Measurements from ENCODE around the gene ACTN1.

The ACTN1 gene

DNA sequence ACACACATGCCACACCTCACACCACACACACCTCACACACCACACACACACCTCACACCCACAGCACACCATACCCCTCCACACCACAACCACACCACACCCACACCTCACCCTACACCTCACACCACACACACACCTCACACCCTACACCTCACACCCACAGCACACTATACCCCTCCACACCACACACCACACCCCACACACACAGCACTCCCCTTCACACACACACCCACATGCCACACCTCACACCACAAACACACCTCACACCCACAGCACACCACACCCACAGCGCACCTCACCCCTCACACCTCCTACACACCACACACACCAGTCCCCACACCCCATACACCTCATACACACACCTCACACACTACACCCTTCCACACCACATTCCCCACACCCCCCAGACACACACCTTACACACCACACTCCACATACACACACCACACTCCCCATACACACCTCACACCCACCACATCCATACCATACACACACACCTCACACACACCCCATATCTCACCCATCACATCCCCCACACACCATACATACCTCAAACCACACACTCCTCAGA lies 80.0 kb downstream of the ACTN1 start:
- DNase-seq = no peak
- Mint-ChIP-seq H3K27ac (no peak overlapping the region), H3K9me3 (no peaks in the 10 kb centered on the region), H3K27me3 (peaks cover 27 to 35% of the 10 kb centered on the region in 2 donors), H3K4me1 (peaks cover 11% of the 10 kb centered on the region in 2 donors), H3K4me3 (no peak overlapping the region), H3K36me3 (no peaks in the 10 kb centered on the region)
- ATAC-seq (replicated peaks) = no peak

DNA sequence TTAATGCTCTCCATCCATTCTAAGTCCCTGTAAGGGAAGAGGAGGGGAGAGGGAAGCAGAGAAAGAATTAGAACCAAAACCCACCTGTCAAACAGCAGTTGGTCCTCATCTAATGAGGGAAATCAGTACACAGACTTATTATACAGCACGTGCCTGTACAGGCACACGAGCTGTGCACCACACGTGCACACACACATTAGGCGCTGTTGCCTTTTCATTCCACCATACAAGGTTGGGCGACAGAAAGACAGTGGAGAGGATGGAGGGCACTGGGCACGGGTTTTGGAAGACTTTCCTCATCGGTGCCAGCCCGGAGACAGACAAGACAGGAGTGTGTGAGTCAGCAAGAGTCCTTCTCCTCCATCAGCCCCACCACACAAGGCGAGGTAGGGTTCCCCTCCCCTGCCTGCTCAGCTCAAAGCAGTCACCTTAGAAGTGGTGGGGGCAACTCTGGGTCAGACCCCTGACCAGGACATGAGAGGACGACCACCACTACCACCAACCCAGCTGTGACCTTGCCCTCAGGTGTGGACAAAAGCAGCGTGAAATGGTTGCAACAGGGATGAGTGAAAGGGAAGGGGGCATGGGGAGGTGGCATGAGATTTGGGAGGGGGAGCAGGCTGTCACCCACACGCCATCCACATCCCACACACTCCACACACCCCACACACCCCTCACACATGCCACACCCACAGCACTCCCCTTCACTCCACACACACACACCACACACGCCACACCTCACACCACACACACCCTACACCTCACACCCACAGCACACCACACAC lies 80.7 kb downstream of the ACTN1 start:
- DNase-seq (no peak), ATAC-seq (replicated peaks) (no peak)
- no peaks in the 10 kb centered on the region for H3K36me3 Mint-ChIP-seq

DNA sequence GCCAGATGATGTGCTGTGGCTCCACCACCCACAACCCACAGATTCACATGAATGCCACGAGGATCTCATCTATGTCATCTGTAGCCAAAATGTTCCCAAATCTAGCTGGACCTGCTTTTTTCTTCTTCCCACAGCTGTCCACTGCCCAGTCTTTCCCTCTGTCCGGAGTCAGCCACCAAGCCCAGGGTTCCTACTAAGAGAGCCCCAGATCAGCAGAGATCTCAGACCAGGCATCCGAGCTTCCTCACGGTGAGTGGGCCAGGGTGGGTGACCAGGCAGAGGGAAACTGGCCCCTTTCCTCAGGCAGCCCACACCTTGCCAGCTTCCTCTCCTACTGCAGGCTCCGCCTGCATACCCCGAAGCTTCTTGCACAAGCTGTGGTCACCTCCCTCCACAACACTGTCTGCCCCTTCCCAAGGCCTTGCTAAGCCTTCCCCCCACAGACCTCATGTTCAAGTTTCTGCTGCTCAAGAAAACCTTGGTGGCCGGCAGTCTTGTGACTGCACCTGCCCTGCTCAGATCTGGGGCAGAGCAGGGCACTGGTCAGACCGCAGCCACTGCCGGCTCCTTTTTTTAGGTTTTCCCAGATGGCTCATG lies 81.4 kb downstream of the ACTN1 start:
- Mint-ChIP-seq H3K9me3 (no peaks in the 10 kb centered on the region), H3K27me3 (peaks cover 27 to 35% of the 10 kb centered on the region in 2 donors), H3K27ac (peak overlapping the region; percentile 72), H3K4me3 (no peak overlapping the region), H3K4me1 (peaks cover 11% of the 10 kb centered on the region in 2 donors), H3K36me3 (no peaks in the 10 kb centered on the region)
- no peak for DNase-seq
- peak in 1 of 2 donors; percentile 19 for ATAC-seq (replicated peaks)

More for the DNA sequence above, 80.7 kb downstream of the ACTN1 start:
- Mint-ChIP-seq H3K27me3 (peaks cover 27 to 35% of the 10 kb centered on the region in 2 donors), H3K4me1 (peaks cover 11% of the 10 kb centered on the region in 2 donors), H3K27ac (no peak overlapping the region), H3K4me3 (no peak overlapping the region), H3K9me3 (no peaks in the 10 kb centered on the region)

DNA sequence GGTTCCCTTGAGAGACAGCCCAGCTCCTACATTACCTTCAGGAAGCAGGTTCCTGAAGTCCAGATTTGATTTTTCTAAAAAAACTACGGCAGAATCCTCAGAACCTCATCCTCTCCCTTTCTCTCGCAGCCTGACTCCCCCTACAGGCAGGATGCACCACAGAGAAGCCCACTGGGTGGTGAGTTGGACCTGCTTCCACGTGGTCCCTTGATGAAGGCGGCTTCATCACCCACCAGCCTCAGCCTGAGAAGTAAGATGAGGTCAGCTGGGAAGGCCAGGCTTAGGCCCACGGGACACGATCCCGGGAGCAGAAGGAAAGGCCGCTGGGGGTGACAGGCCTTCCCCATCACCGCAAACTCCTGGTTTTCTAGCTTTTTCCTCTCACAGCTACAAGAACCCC lies 83.0 kb downstream of the ACTN1 start:
- ATAC-seq (replicated peaks) (no peak), DNase-seq (no peak)
- peaks cover 21 to 35% of the 10 kb centered on the region in 2 donors for H3K27me3 Mint-ChIP-seq
- H3K36me3 Mint-ChIP-seq = no peaks in the 10 kb centered on the region
- H3K4me1 Mint-ChIP-seq = peaks cover 11% of the 10 kb centered on the region in 2 donors
- H3K27ac Mint-ChIP-seq = no peak overlapping the region
- H3K9me3 Mint-ChIP-seq = no peaks in the 10 kb centered on the region
- H3K4me3 Mint-ChIP-seq = no peak overlapping the region

DNA sequence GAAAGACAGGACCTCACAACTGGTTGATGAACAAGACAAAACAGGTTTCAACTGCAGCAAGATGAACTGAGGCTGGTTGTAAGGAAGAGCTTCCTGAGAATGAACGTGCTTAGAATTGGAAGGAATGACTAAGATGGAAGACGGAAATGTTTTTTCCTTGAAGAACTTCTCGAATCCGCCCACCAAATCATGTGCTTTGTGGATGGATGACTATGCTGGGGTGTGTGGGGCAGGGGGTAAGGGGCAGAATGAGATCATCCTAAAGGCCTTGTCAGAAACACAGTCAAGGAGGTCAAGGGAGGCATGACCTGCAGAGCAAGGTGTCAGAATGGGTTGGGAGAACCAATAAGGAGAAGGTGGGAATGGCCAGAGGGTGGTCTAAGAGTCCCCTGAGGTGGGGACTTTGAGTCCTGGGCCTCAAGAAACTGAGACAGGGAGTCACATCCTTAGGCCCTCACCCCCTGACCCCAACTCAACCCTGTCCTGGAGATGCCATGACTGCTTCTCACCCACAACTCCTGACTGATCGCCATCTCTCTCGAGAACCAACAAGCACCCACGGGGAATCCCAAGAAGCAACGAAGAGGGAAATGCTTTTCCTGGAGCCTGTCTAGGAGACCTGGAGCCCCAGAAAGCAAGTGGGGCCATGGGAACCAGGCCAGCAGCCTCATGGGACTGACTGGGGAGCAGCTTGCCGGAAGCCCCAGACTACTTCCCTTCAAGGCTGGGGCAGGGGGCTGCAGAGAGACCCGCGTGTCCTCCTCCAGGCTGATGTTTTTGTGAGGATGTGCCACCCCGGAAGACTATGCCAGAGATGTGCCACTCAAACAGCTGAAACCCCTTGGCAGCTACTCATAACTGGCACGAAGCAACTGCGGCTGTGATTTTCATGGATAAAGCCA lies 84.0 kb downstream of the ACTN1 start:
- Mint-ChIP-seq H3K36me3 (no peaks in the 10 kb centered on the region), H3K9me3 (no peaks in the 10 kb centered on the region), H3K27me3 (peaks cover 13 to 26% of the 10 kb centered on the region in 2 donors), H3K4me3 (no peak overlapping the region), H3K4me1 (peaks cover 11% of the 10 kb centered on the region in 2 donors), H3K27ac (no peak overlapping the region)
- DNase-seq (no peak), ATAC-seq (replicated peaks) (no peak)

DNA sequence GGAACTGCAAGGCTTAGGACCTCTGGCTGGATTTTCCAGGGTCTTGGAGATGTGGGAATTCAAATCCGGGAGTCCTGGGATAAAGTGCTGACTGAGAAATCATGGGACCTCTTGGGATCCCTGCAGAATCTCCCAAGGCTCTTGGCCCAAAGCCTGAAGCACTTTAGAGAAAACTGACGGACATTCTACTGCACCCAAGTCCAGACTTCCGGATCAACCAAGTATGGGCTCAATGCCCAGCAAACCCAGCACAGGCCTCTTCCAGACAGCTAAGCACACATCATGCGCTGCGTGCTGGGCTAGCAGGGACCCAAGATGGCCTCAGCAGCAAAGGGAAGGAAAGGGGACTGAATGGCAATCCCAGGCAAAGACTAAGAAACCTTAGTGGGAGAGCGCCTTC lies 85.0 kb downstream of the ACTN1 start:
- no peaks in the 10 kb centered on the region for H3K36me3 Mint-ChIP-seq

DNA sequence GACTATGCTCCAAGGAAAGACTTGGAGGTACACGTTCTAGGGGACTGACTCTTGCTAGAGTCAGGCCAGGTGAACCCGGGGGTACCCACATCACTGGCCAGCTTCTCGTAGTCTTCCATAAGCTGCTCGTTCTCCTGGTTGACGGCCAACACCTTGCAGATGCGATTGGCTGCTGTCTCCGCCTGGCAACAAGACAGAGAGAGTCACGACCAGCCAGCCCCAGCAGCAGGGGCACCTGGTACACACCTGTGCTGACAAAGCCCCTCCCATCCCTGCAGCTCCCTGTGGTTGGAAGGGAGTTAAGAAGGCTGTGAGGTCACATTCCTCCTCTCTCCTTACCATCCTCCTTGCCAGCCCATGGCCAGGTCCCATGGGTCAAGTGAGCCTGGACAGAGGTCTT lies 85.5 kb downstream of the ACTN1 start:
- Mint-ChIP-seq H3K27me3 (peaks cover 0 to 13% of the 10 kb centered on the region in 2 donors), H3K9me3 (no peaks in the 10 kb centered on the region)

More for the DNA sequence above, 85.0 kb downstream of the ACTN1 start:
- no peak overlapping the region for H3K27ac Mint-ChIP-seq
- H3K4me3 Mint-ChIP-seq = no peak overlapping the region
- peaks cover 4 to 18% of the 10 kb centered on the region in 2 donors for H3K27me3 Mint-ChIP-seq
- DNase-seq (no peak), ATAC-seq (replicated peaks) (no peak)
- peaks cover 5 to 11% of the 10 kb centered on the region in 2 donors for H3K4me1 Mint-ChIP-seq
- H3K9me3 Mint-ChIP-seq = no peaks in the 10 kb centered on the region

DNA sequence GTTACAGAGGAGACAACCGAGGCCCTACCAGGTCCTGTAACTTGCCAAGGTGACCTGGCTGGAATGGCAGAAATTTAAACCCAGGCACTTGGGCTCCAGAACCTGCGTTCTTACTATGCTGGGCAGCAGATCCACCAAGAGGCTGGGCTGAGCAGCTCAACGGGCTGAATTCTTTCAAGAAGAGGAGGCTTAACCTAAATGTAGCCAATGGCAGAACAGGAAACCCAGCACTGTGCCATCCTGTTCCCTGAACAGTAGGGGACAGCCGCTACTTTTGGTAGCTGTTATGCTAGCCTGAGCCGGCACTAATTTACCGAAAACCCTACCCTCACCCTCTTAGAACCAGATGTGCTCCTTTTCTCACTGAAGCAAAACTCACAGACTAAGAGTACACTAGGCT lies 86.1 kb downstream of the ACTN1 start:
- H3K27ac Mint-ChIP-seq = no peak overlapping the region
- ATAC-seq (replicated peaks) (no peak), DNase-seq (no peak)
- peaks cover 2 to 6% of the 10 kb centered on the region in 2 donors for H3K4me1 Mint-ChIP-seq
- no peaks in the 10 kb centered on the region for H3K36me3 Mint-ChIP-seq
- H3K4me3 Mint-ChIP-seq = no peak overlapping the region
- H3K9me3 Mint-ChIP-seq = no peaks in the 10 kb centered on the region
- peaks cover 0 to 7% of the 10 kb centered on the region in 2 donors for H3K27me3 Mint-ChIP-seq

More for the DNA sequence above, 85.5 kb downstream of the ACTN1 start:
- H3K4me1 Mint-ChIP-seq = peaks cover 5 to 11% of the 10 kb centered on the region in 2 donors
- H3K36me3 Mint-ChIP-seq = no peaks in the 10 kb centered on the region
- ATAC-seq (replicated peaks) (no peak), DNase-seq (no peak)
- H3K4me3 Mint-ChIP-seq = no peak overlapping the region
- H3K27ac Mint-ChIP-seq = no peak overlapping the region

DNA sequence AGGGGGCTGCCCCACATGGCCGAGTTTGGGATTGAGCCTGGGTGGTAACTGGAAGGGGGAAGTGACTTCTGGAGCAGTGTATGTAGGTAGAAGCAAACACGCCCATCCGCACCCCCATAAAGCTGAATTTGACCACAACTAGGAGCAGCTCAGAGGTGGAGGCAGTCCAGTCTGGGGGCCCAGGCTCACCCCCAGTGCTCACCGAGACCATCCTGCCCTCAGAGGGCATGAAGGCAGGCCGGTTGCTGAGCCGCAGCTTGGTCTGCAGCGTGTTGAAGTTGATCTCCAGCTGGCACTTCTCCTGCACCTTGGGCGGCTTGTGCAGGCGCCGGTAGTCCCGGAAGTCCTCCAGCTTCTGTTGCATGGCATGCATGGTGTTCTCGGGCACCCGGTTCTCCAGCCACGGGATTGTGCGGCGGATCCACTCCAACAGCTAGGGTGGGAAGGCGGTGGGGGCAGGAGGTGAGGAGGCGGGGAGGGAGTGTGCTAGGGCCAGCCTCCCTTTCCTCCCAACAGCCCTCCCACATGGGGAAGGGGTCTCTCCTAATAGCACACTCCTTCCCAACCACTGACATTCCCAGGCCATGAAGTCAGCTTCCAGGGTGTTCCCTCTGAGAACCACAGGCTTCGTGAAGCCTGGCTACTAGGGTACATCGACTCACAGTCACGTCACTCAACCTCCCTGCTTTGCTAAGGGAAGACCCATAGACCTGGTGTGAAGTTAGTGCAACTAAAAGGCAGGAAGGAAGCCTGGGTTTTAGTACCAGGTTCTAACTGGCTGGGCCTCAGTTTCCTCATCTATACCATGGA lies 87.0 kb downstream of the ACTN1 start:
- no peak for ATAC-seq (replicated peaks)
- no peak for DNase-seq
- no peak overlapping the region for H3K4me3 Mint-ChIP-seq

DNA sequence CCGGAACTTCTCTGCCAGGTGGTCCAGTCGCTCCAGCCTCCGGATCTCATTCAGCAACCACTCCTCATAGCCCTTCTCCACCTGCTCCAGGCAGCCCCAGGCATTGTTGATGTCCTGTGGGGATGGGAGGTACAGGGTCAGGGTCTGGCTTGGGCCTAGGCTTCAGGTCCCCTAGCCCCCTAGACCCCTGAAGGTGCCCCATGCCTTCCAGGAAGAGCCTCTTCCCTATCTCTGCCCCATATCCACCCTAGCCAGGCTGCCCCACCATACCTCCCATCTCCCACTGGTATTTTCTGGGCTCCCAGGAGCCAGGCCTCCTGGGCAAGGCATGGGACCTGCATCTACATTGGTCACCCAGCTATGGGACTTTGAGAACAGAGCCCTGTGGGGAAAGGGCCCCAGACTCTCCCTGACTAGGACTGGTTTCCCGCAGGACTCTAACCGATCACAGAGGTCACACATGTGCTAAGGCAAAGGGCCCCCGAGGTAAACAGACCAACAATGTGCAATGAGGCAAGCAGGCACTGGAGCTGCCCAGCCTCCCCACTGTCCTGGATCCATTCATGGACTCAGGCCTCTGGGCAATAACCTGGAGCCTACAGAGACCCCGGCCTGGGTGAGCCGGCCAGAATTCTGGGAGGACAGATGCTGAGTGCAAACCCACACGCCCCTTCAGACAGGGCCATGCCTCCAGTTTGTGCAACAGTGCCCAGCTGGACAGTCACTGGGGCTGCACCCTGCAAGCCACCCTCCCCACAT lies 88.8 kb downstream of the ACTN1 start:
- Mint-ChIP-seq H3K4me1 (no peaks in the 10 kb centered on the region), H3K36me3 (no peaks in the 10 kb centered on the region), H3K9me3 (no peaks in the 10 kb centered on the region), H3K27ac (no peak overlapping the region), H3K4me3 (no peak overlapping the region), H3K27me3 (no peaks in the 10 kb centered on the region)
- DNase-seq = no peak
- ATAC-seq (replicated peaks) = no peak

More for the DNA sequence above, 87.0 kb downstream of the ACTN1 start:
- H3K36me3 Mint-ChIP-seq = no peaks in the 10 kb centered on the region
- no peaks in the 10 kb centered on the region for H3K9me3 Mint-ChIP-seq
- no peaks in the 10 kb centered on the region for H3K4me1 Mint-ChIP-seq
- no peaks in the 10 kb centered on the region for H3K27me3 Mint-ChIP-seq
- no peak overlapping the region for H3K27ac Mint-ChIP-seq

DNA sequence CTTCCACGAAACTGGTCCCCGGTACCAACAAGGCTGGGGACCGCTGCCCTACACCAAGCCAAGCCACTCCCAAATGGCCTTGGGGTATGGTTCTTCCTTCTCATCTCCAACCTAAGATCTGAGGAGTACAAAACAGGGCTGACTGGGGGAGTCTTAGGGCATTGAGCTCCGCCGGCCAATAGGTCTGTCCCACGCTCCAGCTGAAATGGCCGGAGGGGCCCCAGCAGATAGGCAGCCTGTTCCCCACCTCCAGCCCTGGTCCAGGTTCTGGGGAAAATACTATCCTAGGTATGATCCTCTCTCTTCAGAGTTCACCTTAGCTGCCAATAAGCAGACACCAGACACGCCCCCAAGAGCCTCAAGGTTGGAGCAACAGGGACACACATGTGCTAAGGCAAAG lies 90.2 kb downstream of the ACTN1 start:
- H3K27me3 Mint-ChIP-seq = no peaks in the 10 kb centered on the region
- no peak for ATAC-seq (replicated peaks)
- no peak overlapping the region for H3K4me3 Mint-ChIP-seq
- no peaks in the 10 kb centered on the region for H3K4me1 Mint-ChIP-seq
- H3K9me3 Mint-ChIP-seq = no peaks in the 10 kb centered on the region
- no peak for DNase-seq
- H3K27ac Mint-ChIP-seq = no peak overlapping the region
- no peaks in the 10 kb centered on the region for H3K36me3 Mint-ChIP-seq

DNA sequence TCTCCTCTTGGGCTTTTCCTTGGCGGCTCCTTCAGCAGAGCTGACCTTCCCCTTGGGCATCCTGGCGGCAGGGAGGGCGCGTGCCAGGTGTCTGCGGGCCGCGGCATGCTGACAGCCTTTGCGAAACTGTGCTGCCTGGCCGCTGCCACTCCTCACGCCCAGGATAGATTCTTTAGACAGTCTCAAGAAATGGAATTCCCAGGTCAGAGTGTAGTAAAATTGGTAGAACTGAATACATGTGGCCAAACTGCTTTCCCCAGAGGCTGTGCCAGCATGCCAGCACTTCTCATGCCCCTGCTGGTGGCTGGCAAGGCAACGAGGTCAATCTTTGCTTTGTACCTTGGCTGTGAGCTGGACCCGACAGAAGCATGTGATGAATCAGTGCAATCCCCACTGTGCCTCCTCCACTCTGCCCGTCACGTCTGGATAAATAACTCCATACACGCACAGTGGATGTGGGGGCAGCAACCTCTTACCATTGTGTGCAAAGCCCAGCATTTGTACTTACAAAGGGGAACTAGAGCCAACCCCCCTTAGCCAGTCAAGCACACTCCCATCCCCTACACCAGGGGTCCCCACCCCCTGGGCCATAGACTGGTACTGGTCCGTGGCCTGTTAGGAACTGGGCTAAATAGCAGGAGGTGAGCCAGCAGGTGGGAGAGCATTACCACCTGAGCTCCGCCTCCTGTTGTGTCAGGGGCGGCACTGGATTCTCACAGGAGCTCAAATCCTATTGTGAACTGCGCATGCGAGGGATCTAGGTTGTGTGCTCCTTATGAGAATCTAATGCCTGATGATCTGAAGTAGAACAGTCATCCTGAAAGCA lies 90.9 kb downstream of the ACTN1 start:
- DNase-seq = no peak
- ATAC-seq (replicated peaks) = no peak
- no peak overlapping the region for H3K4me3 Mint-ChIP-seq
- no peaks in the 10 kb centered on the region for H3K4me1 Mint-ChIP-seq
- no peaks in the 10 kb centered on the region for H3K36me3 Mint-ChIP-seq
- H3K27me3 Mint-ChIP-seq = no peaks in the 10 kb centered on the region
- no peaks in the 10 kb centered on the region for H3K9me3 Mint-ChIP-seq
- H3K27ac Mint-ChIP-seq = no peak overlapping the region

Data from stimulated activated naive B cell treated with anti-CD40 and anti-IgM and Interleukin-4, amounts not matched to agents 10 μg/mL and 1 μg/mL and 100 μg/mL, for 72 hours (primary cell).